Tibial artery (tissue), 4 donors: Measurements from ENCODE around the gene EVI2A.
"Not testable (repeated sequence)": the region's sequence is repeated elsewhere in the genome, so short reads cannot be mapped to it uniquely, and the experiment has no call there.

Source experiments
- DNase-seq, 2 donors: peaks; one replicate each; pipeline ENCODE4 v3.0.0-alpha.2; 2019
- H3K27ac ChIP-seq, 2 donors: fragments of 200-600 bp; sonication (generic) in 1 of 2; 1 replicate in 1 of 2; 2 replicates in 1 of 2; pipeline ENCODE4 v1.5.1; 2018 to 2019; ENCODE audit warnings: mild to moderate bottlenecking in 1 of 2
- H3K27me3 ChIP-seq, 2 donors: fragments of 200-600 bp; sonication (generic) in 1 of 2; one replicate each; pipeline versions ENCODE4 v1.5.1 to v1.6.0; 2016 to 2019
- H3K36me3 ChIP-seq, 3 donors: fragments of 200-600 bp; sonication (generic) in 2 of 3; one replicate each; pipeline ENCODE4 v1.5.1; 2016 to 2019; ENCODE audit warnings: mild to moderate bottlenecking in 2 of 3
- H3K4me1 ChIP-seq, 4 donors: fragments of 200-600 bp; sonication (generic) in 2 of 4; 1 replicate in 3 of 4; 2 replicates in 1 of 4; pipeline ENCODE4 v1.5.1; 2016 to 2019
- H3K4me3 ChIP-seq, 2 donors: fragments of 200-600 bp; sonication (generic) in 1 of 2; 1 replicate in 1 of 2; 2 replicates in 1 of 2; pipeline ENCODE4 v1.5.1; 2018 to 2019; ENCODE audit warnings: mild to moderate bottlenecking in 2 of 2
- H3K9me3 ChIP-seq, 3 donors: fragments of 200-600 bp; sonication (generic) in 1 of 3; one replicate each; pipeline ENCODE4 v1.5.1; 2016 to 2019
- CTCF ChIP-seq, 2 experiments: fragments of 200-600 bp in 1 of 2; fragments of 450-650 bp in 1 of 2; IDR thresholded peaks; one replicate each; pipeline ENCODE4 v1.5.1; 2017 to 2019; ENCODE audit warnings: antibody characterized with exemption in 2 of 2, mild to moderate bottlenecking in 1 of 2, moderate library complexity in 1 of 2
- intact Hi-C: fragments of 100-400 bp; cut with DNase I; formaldehyde crosslinking; loops from one replicate; pipeline ENCODE4 v1.15.0; 2023; ENCODE audit warnings: low total_unique reads

Gene EVI2A

GRCh38 chr17:31294231-31294630 lies 27.2 kb downstream of the EVI2A start:
- intact Hi-C loops: no loop called here
- no peak overlapping the region for H3K27ac ChIP-seq
- TF ChIP-seq CTCF (IDR thresholded peaks at IDR 0.05): no peak
- DNase-seq: no peak
- no peak overlapping the region for H3K4me3 ChIP-seq
- H3K4me1 ChIP-seq: no peaks in the 10 kb centered on the region
- no peaks in the 10 kb centered on the region for H3K27me3 ChIP-seq
- H3K9me3 ChIP-seq: no peaks in the 10 kb centered on the region
- H3K36me3 ChIP-seq: no peaks in the 10 kb centered on the region

- no peaks in the 10 kb centered on the region for H3K36me3 ChIP-seq
- H3K27me3 ChIP-seq: no peaks in the 10 kb centered on the region
- TF ChIP-seq CTCF (IDR thresholded peaks at IDR 0.05): no peak
- no peak for DNase-seq
- H3K9me3 ChIP-seq: no peaks in the 10 kb centered on the region
- no peak overlapping the region for H3K4me3 ChIP-seq
- intact Hi-C loops: no loop called here
- no peak overlapping the region for H3K27ac ChIP-seq
- H3K4me1 ChIP-seq: no peaks in the 10 kb centered on the region
Observed at GRCh38 chr17:31293581-31293980, 27.8 kb downstream of the EVI2A start.

- no peaks in the 10 kb centered on the region for H3K27me3 ChIP-seq
- H3K4me1 ChIP-seq: no peaks in the 10 kb centered on the region
- no peak overlapping the region for H3K27ac ChIP-seq
- H3K4me3 ChIP-seq: no peak overlapping the region
- TF ChIP-seq CTCF (IDR thresholded peaks at IDR 0.05): no peak
- H3K36me3 ChIP-seq: peaks cover 0 to 8% (median 0%) of the 10 kb centered on the region in 3 donors
- DNase-seq: no peak
- H3K9me3 ChIP-seq: no peaks in the 10 kb centered on the region
- intact Hi-C loops: no loop called here
Observed at GRCh38 chr17:31291820-31292219, 29.6 kb downstream of the EVI2A start.

GRCh38 chr17:31289790-31290189 lies 31.6 kb downstream of the EVI2A start:
- no peak for TF ChIP-seq CTCF (IDR thresholded peaks at IDR 0.05)
- intact Hi-C loops: no loop called here
- H3K27me3 ChIP-seq: no peaks in the 10 kb centered on the region
- no peaks in the 10 kb centered on the region for H3K4me1 ChIP-seq
- H3K27ac ChIP-seq: no peak overlapping the region
- DNase-seq: no peak
- H3K9me3 ChIP-seq: no peaks in the 10 kb centered on the region
- no peak overlapping the region for H3K4me3 ChIP-seq
- peaks cover 0 to 9% (median 0%) of the 10 kb centered on the region in 3 donors for H3K36me3 ChIP-seq

GRCh38 chr17:31287932-31288331 lies 33.5 kb downstream of the EVI2A start:
- intact Hi-C loops, H3K27me3 ChIP-seq, H3K9me3 ChIP-seq, H3K4me1 ChIP-seq, DNase-seq, H3K4me3 ChIP-seq, H3K36me3 ChIP-seq, H3K27ac ChIP-seq: not testable (repeated sequence)

GRCh38 chr17:31286587-31286986 lies 34.8 kb downstream of the EVI2A start:
- Histone ChIP-seq H3K36me3 (peaks cover 0 to 16% (median 4%) of the 10 kb centered on the region in 3 donors), H3K4me3 (no peak overlapping the region), H3K9me3 (no peaks in the 10 kb centered on the region), H3K4me1 (no peaks in the 10 kb centered on the region), H3K27ac (no peak overlapping the region), H3K27me3 (no peaks in the 10 kb centered on the region)
- intact Hi-C loops: no loop called here
- DNase-seq: no peak
- no peak for TF ChIP-seq CTCF (IDR thresholded peaks at IDR 0.05)
